AG09309 (cell line): ENCODE data around the gene TPRA1.

ENCODE experiments used
- DNase-seq: peaks from one replicate; pipeline ENCODE4 v3.0.0-alpha.2; 2010; ENCODE audit warnings: low read depth
- H3K4me3 ChIP-seq: 2 replicates; pipeline ENCODE4 v1.5.1; 2011; ENCODE audit warnings: mild to moderate bottlenecking, low read depth, low read length, moderate library complexity; ENCODE audit not compliant: control insufficient read depth
- CTCF ChIP-seq: IDR thresholded peaks from 2 replicates; pipeline ENCODE4 v1.5.1; 2011; ENCODE audit warnings: mild to moderate bottlenecking, low read depth, low read length, inconsistent platforms; ENCODE audit not compliant: insufficient read depth, control insufficient read depth; ENCODE audit errors: missing control alignments

TPRA1 gene

GRCh38 chr3:127625821-127626220 is 35.3 kb upstream of the TPRA1 start:
- H3K4me3 ChIP-seq = no peak overlapping the region
- TF ChIP-seq CTCF = no peak
- no peak for DNase-seq

- H3K4me3 ChIP-seq = no peak overlapping the region
- no peak for TF ChIP-seq CTCF
- no peak for DNase-seq
Measured at GRCh38 chr3:127624063-127624462, 33.5 kb upstream of the TPRA1 start.

GRCh38 chr3:127622772-127623576 is 32.4 kb upstream of the TPRA1 start:
- DNase-seq = no peak
- TF ChIP-seq CTCF = no peak
- H3K4me3 ChIP-seq = no peak overlapping the region

GRCh38 chr3:127622031-127622430 is 31.5 kb upstream of the TPRA1 start:
- TF ChIP-seq CTCF = no peak
- DNase-seq = no peak
- no peak overlapping the region for H3K4me3 ChIP-seq

- no peak for DNase-seq
- TF ChIP-seq CTCF = no peak
- no peak overlapping the region for H3K4me3 ChIP-seq
Measured at GRCh38 chr3:127620637-127621375, 30.3 kb upstream of the TPRA1 start.

GRCh38 chr3:127618891-127619290 is 28.4 kb upstream of the TPRA1 start:
- no peak for TF ChIP-seq CTCF
- DNase-seq = no peak
- H3K4me3 ChIP-seq = no peak overlapping the region
